SH-SY5Y (cell line): ENCODE results near the gene ASCC2.
A peak's percentile ranks its signal among the peaks of the same experiment; 100 is the strongest.

ENCODE experiments used
- GATA2 ChIP-seq: IDR thresholded peaks from 2 replicates; pipeline ENCODE4 v1.6.1; 2011; ENCODE audit warnings: mild to moderate bottlenecking, low read depth, low read length
- GATA3 ChIP-seq: IDR thresholded peaks from 2 replicates; pipeline ENCODE4 v1.6.1; 2011; ENCODE audit warnings: low read depth, mild to moderate bottlenecking, low read length, moderate library complexity

ASCC2 gene

GRCh38 chr22:29814003-29814402 lies 24.1 kb downstream of the ASCC2 start:
- TF ChIP-seq GATA3 (no peak), GATA2 (no peak)

GRCh38 chr22:29813563-29813962 lies 24.5 kb downstream of the ASCC2 start:
- no peak for TF ChIP-seq GATA2
- no peak for TF ChIP-seq GATA3

GRCh38 chr22:29813126-29813525 lies 24.9 kb downstream of the ASCC2 start:
- TF ChIP-seq GATA2 = no peak
- no peak for TF ChIP-seq GATA3

GRCh38 chr22:29811377-29811776 lies 26.7 kb downstream of the ASCC2 start:
- no peak for TF ChIP-seq GATA3
- no peak for TF ChIP-seq GATA2

- TF ChIP-seq GATA3 (no peak), GATA2 (no peak)
Observed at GRCh38 chr22:29810216-29810615, 27.9 kb downstream of the ASCC2 start.

- TF ChIP-seq GATA3 (no peak), GATA2 (no peak)
Observed at GRCh38 chr22:29806196-29806595, 31.9 kb downstream of the ASCC2 start.

- TF ChIP-seq GATA2 = no peak
- no peak for TF ChIP-seq GATA3
Observed at GRCh38 chr22:29804985-29805384, 33.1 kb downstream of the ASCC2 start.

GRCh38 chr22:29803190-29803589 lies 34.9 kb downstream of the ASCC2 start:
- TF ChIP-seq GATA3 (no peak), GATA2 (no peak)

GRCh38 chr22:29801796-29802195 lies 36.3 kb downstream of the ASCC2 start:
- no peak for TF ChIP-seq GATA2
- TF ChIP-seq GATA3 = no peak

GRCh38 chr22:29801153-29801552 lies 36.9 kb downstream of the ASCC2 start:
- no peak for TF ChIP-seq GATA2
- no peak for TF ChIP-seq GATA3

- TF ChIP-seq GATA2 (peak; percentile 43; the same call in 1 of the 2 replicates), GATA3 (no peak)
Observed at GRCh38 chr22:29799217-29799680, 38.8 kb downstream of the ASCC2 start.

GRCh38 chr22:29798801-29799200 lies 39.3 kb downstream of the ASCC2 start:
- TF ChIP-seq GATA2 (no peak), GATA3 (no peak)

- TF ChIP-seq GATA2 = no peak
- no peak for TF ChIP-seq GATA3
Observed at GRCh38 chr22:29798318-29798717, 39.8 kb downstream of the ASCC2 start.

GRCh38 chr22:29797351-29797750 lies 40.7 kb downstream of the ASCC2 start:
- TF ChIP-seq GATA3 (no peak), GATA2 (no peak)

GRCh38 chr22:29795663-29796062 lies 42.4 kb downstream of the ASCC2 start:
- TF ChIP-seq GATA3 (no peak), GATA2 (no peak)

GRCh38 chr22:29793396-29793795 lies 44.7 kb downstream of the ASCC2 start:
- TF ChIP-seq GATA2 = no peak
- no peak for TF ChIP-seq GATA3
